Measurements from ENCODE around the gene SPATA2L. TPM values are rescaled to one million over a fixed set of nuclear protein-coding genes. Genes with fewer than 3 reads are reported as not detected.

The SPATA2L gene
- total and polyA plus RNA-seq, 2 of the 8 experiments (the other 6 are each of a cell fraction or from before 2014, with no cell fraction given), result 9.3 to 12.5 TPM

GRCh38 chr16:89709716-89710432 is 8.4 kb upstream of the SPATA2L start (continued):
- TF ChIP-seq EGR1 (IDR thresholded peaks at IDR 0.05; ENCODE audit: borderline replicate concordance, low read depth, low read length), result no peak
- no peak for TF ChIP-seq ATF2 (IDR thresholded peaks at IDR 0.05; ENCODE audit: low read length)
- TF ChIP-seq SAP30 (IDR thresholded peaks at IDR 0.05; ENCODE audit: insufficient read depth, insufficient replicate concordance, low read length), result no peak
- TF ChIP-seq SIX5 (IDR thresholded peaks at IDR 0.05; ENCODE audit: low read depth, low read length), result no peak
- TF ChIP-seq CBX8 (IDR thresholded peaks at IDR 0.05; ENCODE audit: borderline replicate concordance, low read depth, low read length), result no peak
- TF ChIP-seq TEAD4 (IDR thresholded peaks at IDR 0.05; ENCODE audit: low read depth, low read length), result no peak
- TF ChIP-seq GTF2F1 (IDR thresholded peaks at IDR 0.05; ENCODE audit: borderline replicate concordance, low read depth, low read length), result no peak
- TF ChIP-seq USF2 (IDR thresholded peaks at IDR 0.05; ENCODE audit: low read length), result no peak

All from H1 (cell line).